NCI-H2107 treated with DMSO at 0.1 percent for 48 hours (cell line): ENCODE results near the gene GFRA4.

Source experiments
- DNase-seq: peaks from one replicate; lab custom pipeline; 2025; ENCODE audit not compliant: unreplicated experiment; lab: John Stamatoyannopoulos, UW

The GFRA4 gene

GRCh38 chr20:3674995-3675900, 12.0 kb upstream of the GFRA4 start:
- no peak for DNase-seq

GRCh38 chr20:3674447-3674846, 11.2 kb upstream of the GFRA4 start:
- DNase-seq, result no peak

DNA sequence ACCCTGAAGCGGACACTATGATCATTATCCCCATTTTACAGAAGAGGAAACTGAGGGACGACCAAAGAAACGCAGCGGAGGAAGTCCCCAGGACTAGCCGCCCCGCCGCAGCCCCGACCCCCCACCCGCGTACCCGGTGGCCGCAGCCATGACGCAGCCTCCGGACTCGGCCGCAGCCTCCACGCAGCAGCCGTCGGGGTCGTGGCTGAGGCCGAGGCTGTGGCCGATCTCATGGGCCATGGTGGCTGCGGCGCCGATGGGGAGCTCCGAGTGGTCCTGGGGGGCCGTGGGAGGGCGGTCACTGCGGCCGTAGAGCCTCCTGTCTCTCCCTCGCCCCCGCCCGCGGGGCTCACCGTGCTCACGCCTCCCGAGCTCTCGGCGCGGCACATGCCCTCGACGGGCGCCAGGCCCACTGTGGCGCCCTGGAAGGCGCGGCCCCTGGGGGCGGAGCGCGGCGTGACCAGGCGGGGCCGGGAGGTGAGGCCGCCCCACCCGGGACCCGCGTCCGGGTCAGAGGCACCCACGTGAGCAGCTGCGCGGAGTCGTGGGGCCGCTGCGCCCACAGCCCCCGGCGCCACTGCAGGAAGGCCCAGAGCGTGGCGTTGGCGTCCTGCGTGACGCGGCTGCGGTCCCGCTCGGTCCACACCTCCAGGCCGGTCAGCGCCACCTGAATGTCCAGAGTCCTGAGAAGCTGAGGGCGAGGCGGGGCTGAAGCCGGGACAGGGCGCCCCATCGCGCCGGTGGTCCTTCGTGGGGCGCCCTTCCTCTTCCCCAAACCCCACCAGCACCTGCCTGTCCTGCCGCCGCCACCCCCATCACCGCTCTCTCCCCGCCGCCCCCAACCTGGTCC, 10.2 kb upstream of the GFRA4 start:
- no peak for DNase-seq

- no peak for DNase-seq
Observed at GRCh38 chr20:3672547-3673171, 9.5 kb upstream of the GFRA4 start.

DNA sequence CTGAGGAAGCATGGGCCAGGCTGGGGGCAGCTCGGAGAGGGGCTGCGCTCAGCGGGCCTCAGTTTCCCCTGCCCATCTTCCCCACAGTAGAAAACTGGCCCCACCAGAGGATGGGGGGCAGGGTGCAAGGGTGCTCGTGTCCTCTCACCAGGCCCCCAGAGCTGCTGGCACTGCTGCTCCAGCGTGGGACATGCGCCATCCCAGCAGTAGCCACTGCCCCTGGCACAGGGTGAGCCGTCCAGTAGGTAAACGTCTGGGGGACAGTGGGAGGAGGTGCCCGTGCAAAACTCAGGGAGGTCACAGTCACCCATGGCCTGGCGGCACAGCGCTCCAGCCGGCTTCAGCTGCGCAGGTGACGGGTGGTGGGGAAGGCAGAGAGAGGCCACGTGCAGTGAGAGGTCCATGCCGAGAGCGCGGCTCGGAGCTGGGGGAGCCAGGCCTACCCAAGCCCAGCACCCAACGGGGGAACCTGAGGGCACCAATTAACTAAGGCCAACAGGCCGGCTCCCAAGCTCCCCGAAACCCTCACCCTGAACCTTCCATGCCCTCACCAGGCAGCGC, 8.9 kb upstream of the GFRA4 start:
- no peak for DNase-seq

DNA sequence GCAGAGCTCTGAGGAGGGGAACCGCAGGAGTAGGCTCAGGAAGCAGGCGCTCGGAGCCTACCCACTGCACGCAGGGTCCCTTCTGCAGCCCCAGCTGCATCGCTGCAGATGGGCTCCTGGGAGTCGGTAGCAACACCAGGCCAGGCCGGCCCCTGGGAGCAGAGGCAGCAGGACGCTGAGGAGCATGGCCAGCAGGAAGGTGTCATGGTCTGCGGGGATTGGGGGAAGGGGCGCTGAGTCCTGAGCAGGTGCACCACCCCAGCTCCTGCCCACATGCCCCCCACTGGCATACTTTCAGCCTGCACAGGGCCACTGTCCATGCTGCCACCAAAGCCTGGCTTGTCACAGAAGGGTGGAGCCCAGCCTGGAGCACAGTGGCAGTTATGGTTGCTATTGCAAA, 7.7 kb upstream of the GFRA4 start:
- DNase-seq, result no peak

GRCh38 chr20:3670511-3670910, 7.3 kb upstream of the GFRA4 start:
- no peak for DNase-seq

- no peak for DNase-seq
Observed at GRCh38 chr20:3669710-3670367, 6.6 kb upstream of the GFRA4 start.

DNA sequence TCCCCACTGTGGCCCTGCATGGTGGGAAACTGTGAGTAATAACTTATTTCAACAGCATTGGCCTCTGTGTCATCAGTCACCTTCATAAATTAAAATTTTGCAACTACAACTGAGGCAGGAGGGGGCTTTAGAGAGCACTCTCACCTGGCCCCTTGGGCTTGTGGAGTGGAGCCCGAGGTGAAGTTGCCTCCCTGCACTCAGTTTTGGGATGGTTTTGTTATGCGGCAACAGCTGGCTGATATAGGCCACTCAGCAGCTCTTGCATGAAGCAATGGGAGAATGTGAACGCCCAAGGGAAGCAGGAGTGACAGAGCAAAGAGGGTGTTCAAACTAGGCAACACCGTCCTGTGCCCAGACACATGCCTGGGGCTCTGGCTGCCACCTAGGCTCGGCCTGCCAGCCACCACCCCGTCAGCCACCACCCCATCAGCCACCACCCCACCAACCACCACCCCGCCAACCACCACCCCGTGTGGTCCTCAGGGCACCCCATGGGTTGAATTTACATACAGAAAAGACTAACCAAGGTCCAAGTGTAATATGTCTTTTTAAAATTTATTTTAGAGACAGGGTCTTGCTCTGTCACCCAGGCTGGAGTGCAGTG, 4.3 kb upstream of the GFRA4 start:
- DNase-seq, result no peak

GRCh38 chr20:3663858-3664257, 659 bp upstream of the GFRA4 start:
- no peak for DNase-seq

GRCh38 chr20:3661814-3662665, 1.2 kb downstream of the GFRA4 start:
- no peak for DNase-seq

DNA sequence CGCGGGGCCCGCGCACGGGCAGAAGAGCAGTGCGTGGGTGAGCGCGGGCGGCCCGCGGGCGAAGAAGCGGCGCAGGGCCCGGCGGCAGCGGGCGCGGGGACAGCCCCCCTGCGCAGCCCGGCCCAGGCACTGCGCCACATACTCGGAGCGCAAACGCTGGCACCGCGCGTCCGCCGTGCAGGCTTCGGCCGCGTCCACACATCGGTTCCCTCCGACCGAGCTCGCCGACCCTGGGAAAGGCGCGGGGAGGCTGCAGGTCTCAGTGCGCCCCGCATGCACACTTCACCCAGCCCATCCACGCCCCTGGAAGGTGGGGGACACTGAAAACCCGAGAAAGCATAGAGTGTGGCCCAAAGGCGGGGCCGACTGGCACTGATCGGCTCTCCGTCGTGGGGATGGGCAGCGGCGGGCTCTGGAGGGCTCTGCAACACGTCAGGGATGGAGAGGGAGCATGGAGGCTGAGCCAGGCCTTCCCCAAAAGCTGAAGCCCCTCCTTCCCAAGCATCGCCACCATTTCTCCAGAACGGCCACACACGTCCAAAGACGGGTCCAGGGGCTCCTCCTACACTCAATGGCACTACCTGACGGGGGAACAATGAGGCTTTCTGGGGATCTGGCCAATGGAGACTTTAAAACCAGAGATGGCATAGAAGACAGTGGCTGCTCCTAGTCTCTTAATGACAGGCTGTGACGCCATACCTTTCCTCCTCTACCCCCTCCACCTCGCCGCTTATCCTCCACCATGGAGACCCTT, 2.0 kb downstream of the GFRA4 start:
- DNase-seq, result no peak

- no peak for DNase-seq
Observed at GRCh38 chr20:3660262-3661059, 2.7 kb downstream of the GFRA4 start.

DNA sequence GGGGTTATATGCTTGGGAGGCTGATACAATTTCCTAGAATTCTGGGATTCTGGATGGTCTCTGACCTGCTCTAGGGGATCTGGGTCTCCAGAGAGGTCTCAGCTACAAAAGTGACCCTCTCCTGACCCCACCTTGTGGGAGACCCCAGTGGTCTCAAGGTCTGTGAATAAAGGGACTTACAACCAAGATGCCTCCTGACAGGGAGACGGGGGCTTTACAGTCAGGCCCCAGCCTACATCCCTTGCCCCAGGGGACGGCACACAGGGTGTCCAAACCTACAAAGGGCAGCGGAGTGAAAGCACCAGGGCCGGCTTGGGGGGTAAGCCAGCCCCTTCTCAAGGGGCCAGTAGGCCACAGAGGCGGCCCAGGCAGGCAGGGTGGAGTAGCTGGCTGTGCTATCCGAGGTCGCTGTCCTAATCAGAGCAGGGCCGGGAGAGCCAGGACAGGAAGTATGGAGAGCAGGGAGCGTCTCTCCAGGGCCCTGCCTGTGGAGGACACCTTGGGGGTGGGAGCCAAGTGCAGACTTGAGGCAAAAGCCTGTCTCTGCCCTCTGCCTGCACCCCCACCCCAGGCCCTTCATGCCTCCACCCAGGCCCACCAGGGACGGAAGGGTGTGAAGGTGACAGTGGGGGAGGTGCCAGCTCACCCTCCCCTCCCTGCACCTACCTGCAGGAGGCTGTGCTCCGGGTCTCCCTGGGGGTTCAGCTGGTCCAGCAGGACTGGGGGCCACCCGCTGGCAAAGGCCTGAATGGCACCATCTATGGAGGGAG, 3.5 kb downstream of the GFRA4 start:
- DNase-seq, result no peak

DNA sequence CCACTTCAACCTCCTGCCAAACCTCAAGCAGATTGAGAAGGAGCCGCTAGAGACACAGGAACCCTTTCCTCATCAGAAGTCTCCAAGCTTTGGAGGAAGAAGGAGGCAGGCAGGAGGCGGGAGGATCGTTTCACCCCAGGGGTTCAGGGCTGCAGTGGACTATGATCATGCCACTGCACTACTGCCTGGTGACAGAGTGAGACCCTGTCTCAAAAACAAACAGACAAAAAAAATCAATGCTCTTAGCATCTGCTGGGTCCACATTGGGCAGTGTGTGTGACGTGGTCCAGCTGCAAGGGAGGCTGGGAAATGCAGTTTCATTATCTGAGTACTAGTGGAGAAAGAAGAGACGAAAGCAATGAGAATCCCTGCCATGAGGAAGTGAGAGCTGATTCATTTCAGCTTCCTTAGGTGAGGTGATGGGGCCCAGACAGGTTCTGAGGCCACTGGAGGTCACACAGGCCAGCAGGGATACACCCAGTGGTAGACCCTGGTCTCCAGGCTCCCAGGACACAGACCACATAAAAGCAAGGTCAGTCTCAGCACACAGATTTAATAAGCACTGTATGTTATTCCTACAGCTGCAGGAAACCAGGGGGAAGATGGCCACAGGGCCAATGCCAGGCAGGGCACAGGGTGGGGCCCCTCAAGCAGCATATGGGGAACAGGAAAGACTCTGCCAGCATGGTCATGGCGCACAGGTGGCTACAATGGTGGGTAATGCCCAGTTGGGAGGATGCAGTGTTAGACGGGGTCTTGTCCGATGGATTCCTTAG, 4.3 kb downstream of the GFRA4 start:
- no peak for DNase-seq

DNA sequence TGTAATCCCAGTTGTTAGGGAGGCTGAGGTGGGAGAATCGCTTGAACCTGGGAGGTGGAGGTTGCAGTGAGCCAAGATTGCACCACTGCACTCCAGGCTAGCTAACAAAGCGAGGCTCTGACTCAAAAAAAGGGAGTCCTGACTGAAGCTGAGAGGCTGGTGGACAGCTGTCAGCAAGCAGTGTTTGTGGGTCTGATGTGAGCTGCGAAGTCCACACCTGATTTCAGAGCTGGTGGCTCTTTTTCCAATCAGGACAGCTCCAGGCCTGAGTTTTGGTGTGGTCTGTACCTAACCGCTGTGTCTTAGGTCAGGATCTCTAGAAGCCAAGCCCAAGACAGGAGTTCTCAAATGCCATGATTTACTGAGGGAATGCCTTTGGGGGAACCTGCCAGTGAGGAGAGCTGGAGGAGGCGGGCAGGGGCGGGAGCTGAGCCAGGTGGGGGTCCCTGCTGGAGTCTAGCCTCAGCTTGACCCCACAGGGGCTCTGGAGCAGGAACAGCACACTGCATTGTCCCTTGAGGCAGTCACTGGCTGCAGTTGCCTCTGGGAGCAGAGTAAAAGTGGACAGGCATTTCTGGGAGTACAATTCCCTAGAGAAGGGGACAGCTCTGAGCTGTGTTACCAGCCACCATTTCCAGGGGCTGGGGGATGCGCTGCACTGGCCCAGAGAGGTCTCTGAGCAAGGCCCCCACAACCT, 5.0 kb downstream of the GFRA4 start:
- DNase-seq, result no peak
